K562 (cell line): Measurements from ENCODE around the gene C1orf116. TPM values are rescaled to one million over a fixed set of nuclear protein-coding genes. Genes with fewer than 3 reads are reported as not detected.
A peak's percentile ranks its signal among the peaks of the same experiment; 100 is the strongest.

Experiments
- ARNT ChIP-seq, 2 experiments: fragments of 450-650 bp; IDR thresholded peaks; 2 replicates each; pipeline ENCODE4 v1.6.1; 2016; ENCODE audit warnings: mild to moderate bottlenecking in 1 of 2
- C11orf30 ChIP-seq: fragments of 450-650 bp; IDR thresholded peaks from 2 replicates; pipeline ENCODE4 v1.6.1; 2016; ENCODE audit warnings: low read depth, mild to moderate bottlenecking
- CEBPG ChIP-seq, 3 experiments: fragments of 200-800 bp in 1 of 3; sonication (Bioruptor generic) in 1 of 3; sonication (generic) in 1 of 3; formaldehyde crosslinking in 1 of 3; IDR thresholded peaks in 2 of 3; conservative IDR thresholded peaks in 1 of 3; 2 replicates each; pipeline versions ENCODE4 v1.6.1 to v1.8.0; 2016 to 2022; ENCODE audit warnings: missing compliant biosample characterization in 2 of 3, missing genetic modification characterization in 2 of 3, mild to moderate bottlenecking in 1 of 3, missing genetic modification reagents in 1 of 3
- HINFP ChIP-seq: fragments of 450-650 bp; conservative IDR thresholded peaks from 2 replicates; pipeline ENCODE4 v1.6.1; 2016; ENCODE audit warnings: missing genetic modification characterization, low read depth, mild to moderate bottlenecking, control low read depth, missing compliant biosample characterization
- HMG20B ChIP-seq: fragments of 250-450 bp; sonication (Bioruptor Pico); IDR thresholded peaks from 2 replicates; pipeline ENCODE4 v1.5.0; 2021; ENCODE audit warnings: mild to moderate bottlenecking
- KDM1A ChIP-seq, 2 experiments: fragments of 450-650 bp; IDR thresholded peaks; 2 replicates each; pipeline ENCODE4 v1.6.1; 2016; ENCODE audit warnings: mild to moderate bottlenecking in 2 of 2
- KHSRP ChIP-seq: fragments of 450-650 bp; IDR thresholded peaks from 2 replicates; pipeline ENCODE4 v1.6.1; 2017
- NCOR1 ChIP-seq: fragments of 450-650 bp; IDR thresholded peaks from 2 replicates; pipeline ENCODE4 v1.6.1; 2016; ENCODE audit warnings: mild to moderate bottlenecking, moderate library complexity
- NKRF ChIP-seq: fragments of 450-650 bp; IDR thresholded peaks from 2 replicates; pipeline ENCODE4 v1.6.1; 2016; ENCODE audit warnings: borderline replicate concordance
- RBM14 ChIP-seq: fragments of 200-400 bp; formaldehyde crosslinking; IDR thresholded peaks from 2 replicates; pipeline ENCODE4 v1.6.1; 2018; ENCODE audit warnings: low read depth, mild to moderate bottlenecking, low read length, moderate library complexity, borderline replicate concordance; ENCODE audit not compliant: insufficient read depth
- RCOR1 ChIP-seq, 2 experiments: IDR thresholded peaks; 2 replicates each; pipeline ENCODE4 v1.6.1; 2012; ENCODE audit warnings: low read depth in 2 of 2, low read length in 2 of 2, borderline replicate concordance in 1 of 2, improper control_type of control experiment in 1 of 2
- SIN3A ChIP-seq, 2 experiments: fragments of 150-350 bp in 1 of 2; IDR thresholded peaks; 2 replicates each; pipeline ENCODE4 v1.6.1; 2011 to 2016; ENCODE audit warnings: borderline replicate concordance in 2 of 2, low read depth in 2 of 2, low read length in 2 of 2, mild to moderate bottlenecking in 2 of 2, moderate library complexity in 2 of 2; ENCODE audit not compliant: control insufficient read depth in 1 of 2
- SLC30A9 ChIP-seq: fragments of 250-450 bp; sonication (Bioruptor Pico); IDR thresholded peaks from 2 replicates; pipeline ENCODE4 v1.8.0; 2022; ENCODE audit warnings: mild to moderate bottlenecking, moderate library complexity
- ZNF124 ChIP-seq: sonication (generic); formaldehyde crosslinking; IDR thresholded peaks from 2 replicates; pipeline ENCODE4 v1.8.1; 2022; ENCODE audit warnings: missing genetic modification reagents
- ZNF133 ChIP-seq: fragments of 250-450 bp; sonication (Bioruptor Pico); IDR thresholded peaks from 2 replicates; pipeline ENCODE4 v1.4.0; 2020; ENCODE audit warnings: mild to moderate bottlenecking
- ZNF311 ChIP-seq: fragments of 250-450 bp; sonication (Bioruptor Pico); IDR thresholded peaks from 2 replicates; pipeline ENCODE4 v1.4.0; 2020; ENCODE audit warnings: mild to moderate bottlenecking, moderate library complexity
- ZNF347 ChIP-seq: fragments of 450-650 bp; formaldehyde crosslinking; IDR thresholded peaks from 2 replicates; pipeline ENCODE4 v1.4.0; 2020; ENCODE audit warnings: low read depth, mild to moderate bottlenecking, moderate library complexity
- ZNF592 ChIP-seq: fragments of 450-650 bp; IDR thresholded peaks from 2 replicates; pipeline ENCODE4 v1.6.1; 2017; ENCODE audit warnings: antibody characterized with exemption, mild to moderate bottlenecking
- ZNF707 ChIP-seq: fragments of 250-450 bp; sonication (Bioruptor Pico); conservative IDR thresholded peaks from 2 replicates; pipeline ENCODE4 v1.8.0; 2022; ENCODE audit warnings: inconsistent platforms, mild to moderate bottlenecking, moderate library complexity
- ZNF778 ChIP-seq: fragments of 450-650 bp; formaldehyde crosslinking; IDR thresholded peaks from 2 replicates; pipeline ENCODE4 v1.4.0; 2020; ENCODE audit warnings: mild to moderate bottlenecking, moderate library complexity
- ZZZ3 ChIP-seq: fragments of 450-650 bp; IDR thresholded peaks from 2 replicates; pipeline ENCODE4 v1.6.1; 2016; ENCODE audit warnings: antibody characterized with exemption, mild to moderate bottlenecking, moderate library complexity
- polyA plus RNA-seq, 8 experiments: library from polyadenylated mRNA; depleted of rRNA in 4 of 8; stranded (reverse) in 5 of 8; unstranded in 3 of 8; fragments of >200 nt; fragmentation: Nextera tagmentation in 2 of 8; fragmentation: Illumina TruSeq in 1 of 8; extraction: Ambion mirVana in 2 of 8; extraction: Trizol in 1 of 8; gene quantifications; 2 replicates each; pipeline versions ENCODE4 v1.2.1 to v1.2.3, GENCODE V29; 2011 to 2014; ENCODE audit warnings: inconsistent platforms in 1 of 8, missing spikeins in 1 of 8
- total RNA-seq, 7 experiments: library from RNA; depleted of rRNA in 6 of 7; stranded (reverse); fragments of >200 nt in 6 of 7; fragmentation: Illumina TruSeq in 2 of 7; extraction: Trizol in 2 of 7; gene quantifications; 2 replicates each; pipeline versions ENCODE4 v1.2.1 to v1.2.3, GENCODE V29; 2011 to 2021; ENCODE audit warnings: low replicate concordance in 1 of 7

The C1orf116 gene
- total and polyA plus RNA-seq, 9 of the 15 experiments (the other 6 are each of a cell fraction or from before 2014, with no cell fraction given): 0.62 to 3.0 (median 0.95) TPM

- TF ChIP-seq NKRF (no peak), HINFP (tag) (no peak), ZNF124 (CRISPR knock-in tag) (no peak), CEBPG (CRISPR knock-in tag; IDR thresholded peaks at IDR 0.05) (no peak), CEBPG (tag; conservative IDR thresholded peaks at IDR 0.05 in 1 of 2, IDR thresholded peaks at IDR 0.05 in 1 of 2) (peak in 1 of 2 experiments; percentile 73; a peak in 2 of 4 replicates), ZNF707 (no peak), ZNF592 (peak; percentile 65), RCOR1 (IDR thresholded peaks at IDR 0.05; ENCODE audit: borderline replicate concordance in 1 of 2, low read depth in 2 of 2, low read length in 2 of 2) (peak in 1 of 2 experiments; percentile 17; a peak in 1 of 4 replicates), C11orf30 (no peak), RBM14 (no peak), SIN3A (IDR thresholded peaks at IDR 0.05; ENCODE audit: borderline replicate concordance in 2 of 2, control insufficient read depth in 1 of 2, low read depth in 2 of 2, low read length in 2 of 2) (no peak), SLC30A9 (CRISPR knock-in tag) (no peak), ZNF778 (no peak), ZNF347 (no peak), NCOR1 (no peak), HMG20B (CRISPR knock-in tag) (no peak), ZNF133 (CRISPR knock-in tag) (no peak), KDM1A (IDR thresholded peaks at IDR 0.05) (no peak), ZNF311 (CRISPR knock-in tag) (no peak), ZZZ3 (no peak), ARNT (IDR thresholded peaks at IDR 0.05) (no peak), KHSRP (peak; percentile 35; the same call in 1 of the 2 replicates)
Observed at GRCh38 chr1:207034208-207034607, 1.7 kb upstream of the C1orf116 start (continued).
